Lung (tissue), 12 donors: ENCODE measurements around the gene SYT14. TPM values are rescaled to one million over a fixed set of nuclear protein-coding genes. Genes with fewer than 3 reads are reported as not detected.

Source experiments
- ATAC-seq: fragments of 200-7000 bp; cut with Tn5 transposase; one replicate; pipeline ENCODE4 v1.9.1; 2020; ENCODE audit warnings: moderate number of reproducible peaks; ENCODE audit not compliant: insufficient read depth, low FRiP score
- DNase-seq, 3 donors: peaks; one replicate each; pipeline ENCODE4 v3.0.0-alpha.2; 2013 to 2017
- H3K27ac ChIP-seq, 2 donors: one replicate each; pipeline ENCODE4 v1.5.1; 2013; ENCODE audit warnings: mild to moderate bottlenecking in 2 of 2, moderate library complexity in 2 of 2, control low read depth in 1 of 2, inconsistent platforms in 1 of 2, low read depth in 1 of 2, low read length in 1 of 2
- H3K27me3 ChIP-seq, 3 donors: one replicate each; pipeline ENCODE4 v1.5.1; 2013; ENCODE audit warnings: low read length in 2 of 3; ENCODE audit not compliant: control insufficient read depth in 3 of 3, insufficient read depth in 3 of 3
- H3K36me3 ChIP-seq, 4 donors: one replicate each; pipeline ENCODE4 v1.5.1; 2013; ENCODE audit warnings: low read length in 4 of 4, mild to moderate bottlenecking in 1 of 4, moderate library complexity in 1 of 4; ENCODE audit not compliant: control insufficient read depth in 4 of 4, insufficient read depth in 4 of 4
- H3K4me1 ChIP-seq, 5 donors: one replicate each; pipeline ENCODE4 v1.5.1; 2013; ENCODE audit warnings: low read length in 5 of 5, mild to moderate bottlenecking in 2 of 5, moderate library complexity in 1 of 5; ENCODE audit not compliant: control insufficient read depth in 5 of 5, insufficient read depth in 5 of 5
- H3K4me3 ChIP-seq: one replicate; pipeline ENCODE4 v1.5.1; 2013; ENCODE audit warnings: mild to moderate bottlenecking, control low read depth, moderate library complexity
- H3K9ac ChIP-seq, 2 donors: one replicate each; pipeline ENCODE4 v1.5.1; 2013; ENCODE audit warnings: low read length in 2 of 2, control low read depth in 1 of 2; ENCODE audit not compliant: insufficient read depth in 1 of 2
- H3K9me3 ChIP-seq, 4 donors: one replicate each; pipeline ENCODE4 v1.5.1; 2013; ENCODE audit warnings: low read length in 3 of 4, mild to moderate bottlenecking in 1 of 4, moderate library complexity in 1 of 4; ENCODE audit not compliant: control insufficient read depth in 4 of 4, insufficient read depth in 3 of 4
- CTCF ChIP-seq: IDR thresholded peaks from 2 replicates; pipeline ENCODE4 v1.5.1; 2012; ENCODE audit warnings: mild to moderate bottlenecking; ENCODE audit errors: control extremely low read depth, extremely low read depth
- WGBS, 2 donors: extraction: QIAGEN DNeasy Blood & Tissue Kit; methylation state at CpG; one replicate each; pipeline ENCODE4 v1.1.7; 2013; 5-methylcytosine and 5-hydroxymethylcytosine counted together
- polyA plus RNA-seq, 2 donors: library from polyadenylated mRNA; stranded (reverse); fragments of 200-250 nt; gene quantifications; one replicate each; pipeline ENCODE4 v1.2.1, GENCODE V29; 2013
- total RNA-seq, 2 donors: library from RNA; depleted of rRNA in 1 of 2; stranded (reverse); fragments of >200 nt in 1 of 2; gene quantifications; one replicate each; pipeline ENCODE4 v1.2.1, GENCODE V29; 2014 to 2021
- donor health status: control.
- donor health status: control.
- donor health status: Bipolar disorder and iron deficiency.
- donor health status: healthy.
- donor health status: DM: yes; HTN: yes; CAD: no.

SYT14 gene
- total and polyA plus RNA-seq, 4 donors, result under 0.01 to 0.23 TPM; not detected in 2

GRCh38 chr1:210125143-210125542 lies 187.1 kb downstream of the SYT14 start:
- Histone ChIP-seq H3K4me1 (no peaks in the 10 kb centered on the region), H3K4me3 (no peak overlapping the region), H3K9me3 (no peaks in the 10 kb centered on the region), H3K36me3 (no peaks in the 10 kb centered on the region), H3K27me3 (no peaks in the 10 kb centered on the region), H3K27ac (no peak overlapping the region), H3K9ac (no peak overlapping the region)
- no peak for ATAC-seq
- no peak for TF ChIP-seq CTCF
- 89 to 92% methylated on average over 4 of the region's 4 CpGs for WGBS, 2 donors
- DNase-seq, result no peak

GRCh38 chr1:210129092-210129491 lies 191.1 kb downstream of the SYT14 start:
- no peak for TF ChIP-seq CTCF
- Histone ChIP-seq H3K4me1 (no peaks in the 10 kb centered on the region), H3K4me3 (no peak overlapping the region), H3K27me3 (no peaks in the 10 kb centered on the region), H3K36me3 (no peaks in the 10 kb centered on the region), H3K27ac (no peak overlapping the region), H3K9ac (no peak overlapping the region), H3K9me3 (peaks cover 0 to 4% (median 0%) of the 10 kb centered on the region in 4 donors)
- WGBS, 2 donors, result 68 to 84% methylated on average over 4 of the region's 4 CpGs
- ATAC-seq (no peak), DNase-seq (no peak)

- no peaks in the 10 kb centered on the region for H3K27me3 ChIP-seq
- no peak overlapping the region for H3K27ac ChIP-seq
- peaks cover 0 to 4% (median 0%) of the 10 kb centered on the region in 4 donors for H3K9me3 ChIP-seq
- H3K36me3 ChIP-seq, result no peaks in the 10 kb centered on the region
- no peak for DNase-seq
- ATAC-seq, result no peak
- no peak overlapping the region for H3K9ac ChIP-seq
- no peaks in the 10 kb centered on the region for H3K4me1 ChIP-seq
- TF ChIP-seq CTCF, result no peak
- H3K4me3 ChIP-seq, result no peak overlapping the region
- WGBS, 2 donors, result 68 to 86% methylated on average over 2 of the region's 2 CpGs
Measured at GRCh38 chr1:210129759-210130158, 191.7 kb downstream of the SYT14 start.

- no peak for TF ChIP-seq CTCF
- peaks cover 0 to 4% (median 0%) of the 10 kb centered on the region in 4 donors for H3K9me3 ChIP-seq
- ATAC-seq (no peak), DNase-seq (peak in 2 of 3 donors; percentile 40 to 72)
- H3K4me3 ChIP-seq, result no peak overlapping the region
- no peaks in the 10 kb centered on the region for H3K27me3 ChIP-seq
- no peak overlapping the region for H3K27ac ChIP-seq
- WGBS, 2 donors, result 63 to 81% methylated on average over 3 of the region's 3 CpGs
- no peak overlapping the region for H3K9ac ChIP-seq
- H3K36me3 ChIP-seq, result no peaks in the 10 kb centered on the region
- H3K4me1 ChIP-seq, result no peaks in the 10 kb centered on the region
Measured at GRCh38 chr1:210132582-210132981, 194.6 kb downstream of the SYT14 start.
